Fibroblast of lung (primary cell): ENCODE measurements around the gene CCL4L2.
"Not testable (repeated sequence)": the region's sequence is repeated elsewhere in the genome, so short reads cannot be mapped to it uniquely, and the experiment has no call there.

ENCODE experiments used
- EZH2 ChIP-seq: IDR thresholded peaks from 2 replicates; pipeline ENCODE4 v1.5.1; 2012; ENCODE audit warnings: low read length, control low read depth, mild to moderate bottlenecking; ENCODE audit errors: missing control alignments
- TF ChIP-seq, protein P1 (sequence below), 2 donors: IDR thresholded peaks in 1 of 2; conservative IDR thresholded peaks in 1 of 2; 1 replicate in 1 of 2; 2 replicates in 1 of 2; pipeline ENCODE4 v1.5.1; 2011 to 2012; ENCODE audit warnings: low read length in 2 of 2, control low read depth in 1 of 2, inconsistent platforms in 1 of 2, low read depth in 1 of 2, mild to moderate bottlenecking in 1 of 2

DNA sequence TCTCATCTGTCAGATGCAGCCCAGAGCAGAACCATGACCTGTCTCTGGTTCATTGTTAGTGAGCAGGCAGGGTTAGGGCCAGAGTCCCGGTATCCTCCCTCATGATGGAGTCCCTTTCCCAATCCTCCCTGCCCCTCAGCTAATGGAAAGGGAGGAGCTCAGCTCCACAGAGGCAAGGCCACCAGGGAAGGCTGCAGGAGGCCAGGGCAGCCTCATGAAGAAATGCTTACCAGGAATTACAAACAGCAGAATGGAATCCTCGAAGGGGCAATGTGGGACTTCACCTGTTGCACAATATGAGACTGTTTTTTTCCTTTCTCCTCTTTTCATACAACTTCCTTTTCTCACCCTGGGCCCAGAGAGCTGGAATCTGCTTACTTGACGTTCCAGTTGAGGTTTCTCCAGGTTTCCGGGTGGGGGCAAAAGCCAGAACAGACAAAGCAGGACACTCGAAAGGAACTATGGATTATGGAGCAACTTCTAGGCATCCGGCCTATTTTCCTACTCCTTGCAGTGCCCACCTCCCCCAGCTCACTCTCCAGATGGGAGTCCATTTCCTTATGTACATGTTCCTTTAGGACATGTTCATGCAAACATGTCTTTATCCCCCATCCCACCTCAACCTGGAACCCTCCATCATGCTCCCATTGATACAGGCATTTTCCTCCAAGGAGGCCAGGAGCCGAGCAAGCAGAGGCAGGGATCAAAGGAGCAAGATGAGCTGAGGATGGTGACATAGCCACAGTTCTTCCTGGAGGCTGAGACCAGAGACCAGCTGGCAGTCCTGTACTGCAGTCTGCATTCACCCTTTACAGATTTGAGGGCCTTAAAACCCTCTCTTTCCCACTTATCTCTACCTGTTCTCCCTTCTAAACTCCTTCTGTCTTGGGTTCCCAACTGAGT lies 4.8 kb downstream of the CCL4L2 start:
- TF ChIP-seq, protein P1, sequence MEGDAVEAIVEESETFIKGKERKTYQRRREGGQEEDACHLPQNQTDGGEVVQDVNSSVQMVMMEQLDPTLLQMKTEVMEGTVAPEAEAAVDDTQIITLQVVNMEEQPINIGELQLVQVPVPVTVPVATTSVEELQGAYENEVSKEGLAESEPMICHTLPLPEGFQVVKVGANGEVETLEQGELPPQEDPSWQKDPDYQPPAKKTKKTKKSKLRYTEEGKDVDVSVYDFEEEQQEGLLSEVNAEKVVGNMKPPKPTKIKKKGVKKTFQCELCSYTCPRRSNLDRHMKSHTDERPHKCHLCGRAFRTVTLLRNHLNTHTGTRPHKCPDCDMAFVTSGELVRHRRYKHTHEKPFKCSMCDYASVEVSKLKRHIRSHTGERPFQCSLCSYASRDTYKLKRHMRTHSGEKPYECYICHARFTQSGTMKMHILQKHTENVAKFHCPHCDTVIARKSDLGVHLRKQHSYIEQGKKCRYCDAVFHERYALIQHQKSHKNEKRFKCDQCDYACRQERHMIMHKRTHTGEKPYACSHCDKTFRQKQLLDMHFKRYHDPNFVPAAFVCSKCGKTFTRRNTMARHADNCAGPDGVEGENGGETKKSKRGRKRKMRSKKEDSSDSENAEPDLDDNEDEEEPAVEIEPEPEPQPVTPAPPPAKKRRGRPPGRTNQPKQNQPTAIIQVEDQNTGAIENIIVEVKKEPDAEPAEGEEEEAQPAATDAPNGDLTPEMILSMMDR (conservative IDR thresholded peaks at IDR 0.05 in 1 of 2, IDR thresholded peaks at IDR 0.05 in 1 of 2; ENCODE audit: low read depth in 1 of 2, low read length in 2 of 2), result not testable (repeated sequence)
- TF ChIP-seq EZH2, result not testable (repeated sequence)
